GM11168 (cell line): Measurements from ENCODE around the gene JAM3.

Source experiments
- in situ Hi-C: fragments of 300-500 bp; cut with MboI; formaldehyde crosslinking; loops from one replicate; pipeline ENCODE4 v1.12.0; 2022; ENCODE audit warnings: low sequenced_read_pairs; ENCODE audit not compliant: unreplicated experiment

JAM3 gene

GRCh38 chr11:134139873-134140331 lies 71.0 kb downstream of the JAM3 start:
- in situ Hi-C loops: loop anchor here (10.0 kb wide), 1 partner anchor 85 kb away; no protein-coding TSS in a partner anchor

- in situ Hi-C loops: loop anchor here (10.0 kb wide), 1 partner anchor 86 kb away; no protein-coding TSS in a partner anchor
Observed at GRCh38 chr11:134140961-134141490, 72.2 kb downstream of the JAM3 start.

DNA sequence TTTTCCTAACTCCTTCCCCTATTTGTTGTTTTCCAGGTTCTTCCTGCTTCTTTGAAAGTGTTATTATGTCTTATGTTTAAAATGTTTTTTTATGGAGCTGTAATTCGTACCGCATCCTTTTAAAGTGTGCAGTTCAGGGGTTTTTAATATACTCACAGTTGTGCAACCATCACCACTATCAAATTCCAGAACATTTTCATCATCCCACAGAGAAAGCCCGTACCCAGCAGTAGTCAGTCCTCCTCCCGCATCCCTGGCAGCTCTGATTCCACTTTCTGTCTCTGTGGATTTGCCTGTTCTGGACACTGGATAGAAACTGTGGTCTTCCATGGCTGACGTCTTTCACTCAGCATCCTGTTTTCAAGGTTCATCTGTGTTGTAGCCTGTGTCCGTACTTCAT lies 73.7 kb downstream of the JAM3 start:
- in situ Hi-C loops: loop anchor here (10.0 kb wide), 1 partner anchor 88 kb away; no protein-coding TSS in a partner anchor

DNA sequence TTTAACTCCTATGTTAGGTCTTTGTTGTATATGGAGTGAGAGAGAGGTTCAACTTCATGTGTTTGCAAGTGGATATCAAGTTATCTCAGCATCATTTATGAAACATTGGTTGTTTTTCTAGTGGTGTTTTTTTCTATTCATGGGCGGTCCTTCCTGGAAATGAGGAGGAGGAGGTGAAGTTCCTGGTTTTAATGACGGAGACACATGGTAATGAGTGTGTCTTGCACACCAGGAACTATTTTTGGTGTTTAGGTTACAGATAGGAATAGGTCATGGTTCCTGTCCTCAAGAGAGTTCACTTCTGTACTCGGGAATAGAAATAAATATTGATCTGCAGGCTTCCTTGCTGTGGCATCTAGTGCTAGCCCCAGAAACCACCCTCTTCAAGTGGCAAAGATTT lies 74.9 kb downstream of the JAM3 start:
- in situ Hi-C loops: loop anchor here (10.0 kb wide), 1 partner anchor 89 kb away; no protein-coding TSS in a partner anchor

- in situ Hi-C loops: loop anchor here (10.0 kb wide), 1 partner anchor 90 kb away; no protein-coding TSS in a partner anchor
Observed at GRCh38 chr11:134144744-134145143, 75.9 kb downstream of the JAM3 start.

DNA sequence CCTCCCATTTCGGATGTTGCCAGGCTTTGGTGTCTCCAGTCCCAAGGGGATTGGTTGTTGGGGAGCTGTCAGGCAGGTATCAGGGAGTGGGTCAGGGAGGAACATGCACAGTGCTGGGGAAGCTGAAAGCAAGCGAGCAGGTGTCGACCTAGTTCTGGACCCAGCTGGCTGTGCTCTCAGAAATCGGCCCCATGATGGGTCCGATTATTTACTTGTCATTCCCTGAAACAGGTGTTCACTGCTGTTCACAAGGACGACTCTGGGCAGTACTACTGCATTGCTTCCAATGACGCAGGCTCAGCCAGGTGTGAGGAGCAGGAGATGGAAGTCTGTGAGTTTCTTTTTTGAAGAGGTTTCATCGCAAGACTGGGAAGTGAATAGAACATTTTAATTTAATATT lies 76.8 kb downstream of the JAM3 start:
- in situ Hi-C loops: loop anchor here (10.0 kb wide), 1 partner anchor 91 kb away; no protein-coding TSS in a partner anchor

DNA sequence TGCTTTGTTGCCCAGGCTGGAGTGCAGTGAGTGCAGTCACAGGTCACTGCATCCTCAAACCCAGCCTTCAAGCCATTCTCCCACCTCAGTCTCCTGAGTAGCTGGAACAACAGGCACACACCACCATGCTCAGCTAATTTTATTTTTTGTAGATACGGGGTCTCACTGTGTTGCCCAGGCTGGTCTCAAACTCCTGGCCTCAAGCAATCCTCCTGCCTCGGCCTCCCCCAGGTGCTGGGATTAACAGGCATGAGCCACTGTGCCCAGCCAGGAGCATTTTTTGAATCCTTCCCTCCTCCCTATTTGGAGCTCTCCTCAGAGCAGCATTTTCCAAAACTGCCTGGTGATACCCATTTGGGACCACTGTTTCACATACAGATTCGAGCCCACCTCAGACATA lies 77.7 kb downstream of the JAM3 start:
- in situ Hi-C loops: loop anchor here (10.0 kb wide), 1 partner anchor 92 kb away; no protein-coding TSS in a partner anchor

- in situ Hi-C loops: loop anchor here (10.0 kb wide), 1 partner anchor 95 kb away; no protein-coding TSS in a partner anchor
Observed at GRCh38 chr11:134149371-134149770, 80.5 kb downstream of the JAM3 start.

DNA sequence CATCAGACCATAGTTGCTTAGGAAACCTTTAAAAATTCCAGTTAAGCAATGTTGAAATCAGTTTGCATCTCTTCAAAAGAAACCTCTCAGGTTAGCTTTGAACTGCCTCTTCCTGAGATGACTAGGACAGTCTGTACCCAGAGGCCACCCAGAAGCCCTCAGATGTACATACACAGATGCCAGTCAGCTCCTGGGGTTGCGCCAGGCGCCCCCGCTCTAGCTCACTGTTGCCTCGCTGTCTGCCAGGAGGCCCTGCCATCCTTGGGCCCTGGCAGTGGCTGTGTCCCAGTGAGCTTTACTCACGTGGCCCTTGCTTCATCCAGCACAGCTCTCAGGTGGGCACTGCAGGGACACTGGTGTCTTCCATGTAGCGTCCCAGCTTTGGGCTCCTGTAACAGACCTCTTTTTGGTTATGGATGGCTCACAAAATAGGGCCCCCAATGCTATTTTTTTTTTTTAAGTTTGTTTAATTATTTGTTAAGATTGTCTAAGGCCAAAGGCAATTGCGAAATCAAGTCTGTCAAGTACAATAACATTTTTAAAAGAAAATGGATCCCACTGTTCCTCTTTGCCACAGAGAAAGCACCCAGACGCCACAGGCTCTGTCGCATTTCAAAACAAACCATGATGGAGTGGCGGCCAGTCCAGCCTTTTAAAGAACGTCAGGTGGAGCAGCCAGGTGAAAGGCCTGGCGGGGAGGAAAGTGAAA lies 81.5 kb downstream of the JAM3 start:
- in situ Hi-C loops: no loop called here

DNA sequence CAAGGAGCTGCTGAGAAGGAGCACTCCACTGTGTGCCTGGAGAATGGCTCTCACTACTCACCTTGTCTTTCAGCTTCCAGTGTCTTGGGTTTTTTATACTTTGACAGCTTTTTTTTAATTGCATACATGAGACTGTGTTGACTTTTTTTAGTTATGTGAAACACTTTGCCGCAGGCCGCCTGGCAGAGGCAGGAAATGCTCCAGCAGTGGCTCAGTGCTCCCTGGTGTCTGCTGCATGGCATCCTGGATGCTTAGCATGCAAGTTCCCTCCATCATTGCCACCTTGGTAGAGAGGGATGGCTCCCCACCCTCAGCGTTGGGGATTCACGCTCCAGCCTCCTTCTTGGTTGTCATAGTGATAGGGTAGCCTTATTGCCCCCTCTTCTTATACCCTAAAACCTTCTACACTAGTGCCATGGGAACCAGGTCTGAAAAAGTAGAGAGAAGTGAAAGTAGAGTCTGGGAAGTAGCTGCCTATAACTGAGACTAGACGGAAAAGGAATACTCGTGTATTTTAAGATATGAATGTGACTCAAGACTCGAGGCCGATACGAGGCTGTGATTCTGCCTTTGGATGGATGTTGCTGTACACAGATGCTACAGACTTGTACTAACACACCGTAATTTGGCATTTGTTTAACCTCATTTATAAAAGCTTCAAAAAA lies 82.3 kb downstream of the JAM3 start:
- in situ Hi-C loops: no loop called here

DNA sequence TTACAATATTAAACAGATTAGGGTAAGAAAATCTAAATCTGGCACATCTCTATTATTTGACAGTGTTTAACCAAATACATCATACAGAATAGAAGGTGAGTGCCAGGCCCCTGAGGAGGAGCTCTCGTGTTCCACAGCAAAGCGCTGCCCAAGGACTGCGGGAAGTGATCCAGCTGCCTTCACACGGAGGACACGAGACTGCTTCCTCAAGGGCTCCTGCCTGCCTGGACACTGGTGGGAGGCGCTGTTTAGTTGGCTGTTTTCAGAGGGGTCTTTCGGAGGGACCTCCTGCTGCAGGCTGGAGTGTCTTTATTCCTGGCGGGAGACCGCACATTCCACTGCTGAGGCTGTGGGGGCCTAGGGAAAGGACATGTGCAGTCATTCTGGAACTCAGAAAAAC lies 83.8 kb downstream of the JAM3 start:
- in situ Hi-C loops: no loop called here

- in situ Hi-C loops: no loop called here
Observed at GRCh38 chr11:134153147-134153905, 84.5 kb downstream of the JAM3 start.

DNA sequence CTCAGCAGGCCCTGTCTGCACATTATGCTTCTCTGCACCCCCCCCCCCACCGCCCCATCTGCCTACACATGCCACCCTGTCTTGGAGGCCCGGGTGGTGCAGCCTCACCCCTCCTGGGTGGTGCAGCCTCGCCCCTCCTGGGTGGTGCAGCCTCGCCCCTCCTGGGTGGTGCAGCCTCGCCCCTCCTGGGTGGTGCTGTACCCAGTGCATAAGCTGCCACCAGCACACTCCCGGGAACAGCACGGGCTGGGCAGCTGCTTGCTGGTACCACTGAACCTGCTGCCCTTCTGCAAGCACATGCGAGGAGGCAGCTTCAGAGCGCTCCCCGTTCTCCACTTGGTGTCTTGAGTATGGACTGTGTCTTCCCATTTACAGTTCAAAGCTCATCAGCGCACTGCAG lies 85.6 kb downstream of the JAM3 start:
- in situ Hi-C loops: no loop called here

DNA sequence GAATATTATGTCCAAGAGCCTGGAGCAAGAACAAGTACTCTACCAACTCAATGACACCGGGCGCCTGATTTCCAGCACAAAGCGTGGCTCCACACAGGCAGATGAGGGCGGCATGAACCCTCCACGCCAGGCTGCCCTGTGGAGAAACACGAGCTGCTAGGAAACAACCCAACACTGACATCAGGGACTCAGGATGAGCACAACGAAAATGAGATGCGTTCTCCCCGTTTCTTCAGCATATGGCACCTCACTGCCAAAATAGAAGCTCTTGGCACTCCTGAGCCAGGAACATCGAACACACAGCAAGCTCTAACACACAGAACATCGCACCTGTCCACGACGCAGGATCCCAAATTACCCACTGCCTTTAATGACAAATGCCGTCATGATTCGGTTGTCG lies 86.6 kb downstream of the JAM3 start:
- in situ Hi-C loops: no loop called here

GRCh38 chr11:134155946-134156865 lies 87.3 kb downstream of the JAM3 start:
- in situ Hi-C loops: no loop called here

DNA sequence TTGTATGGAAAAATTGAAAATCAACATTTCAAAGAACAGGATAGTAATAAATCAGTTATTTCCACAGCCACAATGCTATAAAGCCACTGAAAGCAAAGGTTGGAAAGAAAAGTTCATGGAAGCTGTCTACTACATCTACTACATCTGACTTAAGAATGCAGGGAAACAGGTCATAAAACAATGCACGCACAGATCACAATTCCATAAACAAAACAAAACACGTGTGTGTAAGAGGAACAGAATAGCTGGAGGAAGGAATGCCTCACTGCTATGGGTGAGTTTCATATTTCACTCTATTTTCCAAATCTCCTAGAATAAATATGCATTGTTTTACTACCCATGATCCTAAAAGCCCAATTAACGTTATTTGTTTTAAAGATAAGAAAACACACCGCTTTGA lies 88.6 kb downstream of the JAM3 start:
- in situ Hi-C loops: no loop called here

GRCh38 chr11:134158023-134158422 lies 89.2 kb downstream of the JAM3 start:
- in situ Hi-C loops: no loop called here

DNA sequence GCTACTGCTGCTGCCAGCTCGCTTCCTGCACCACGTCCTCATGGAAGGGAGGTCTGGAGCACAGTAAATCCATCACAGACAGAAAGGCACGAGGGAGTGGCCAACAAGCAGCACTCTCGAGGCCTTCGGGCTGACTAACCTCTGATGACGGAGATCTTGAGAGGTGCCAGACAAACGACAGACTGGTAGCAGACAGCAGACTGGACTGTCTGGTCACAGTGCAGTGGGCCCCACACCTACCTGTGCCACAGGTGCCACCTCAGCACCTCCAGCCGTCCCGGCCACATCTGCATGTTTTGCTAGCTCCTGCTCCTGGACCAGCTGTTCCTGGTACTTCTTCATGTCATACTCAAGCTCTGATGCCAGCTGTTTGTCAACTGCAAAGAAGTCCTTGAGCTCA lies 90.8 kb downstream of the JAM3 start:
- in situ Hi-C loops: no loop called here
